NCI-H774 (cell line): ENCODE measurements around the gene FUS.
"Not testable (repeated sequence)": the region's sequence is repeated elsewhere in the genome, so short reads cannot be mapped to it uniquely, and the experiment has no call there.

ENCODE experiments used
- DNase-seq: peaks from one replicate; lab custom pipeline; 2025; lab: John Stamatoyannopoulos, UW

Gene FUS

GRCh38 chr16:31186930-31187807 is 7.2 kb downstream of the FUS start:
- DNase-seq: no peak

- no peak for DNase-seq
Measured at GRCh38 chr16:31187808-31188189, 7.9 kb downstream of the FUS start.

GRCh38 chr16:31188450-31189411 is 8.8 kb downstream of the FUS start:
- no peak for DNase-seq

GRCh38 chr16:31189412-31189778 is 9.5 kb downstream of the FUS start:
- no peak for DNase-seq

- no peak for DNase-seq
Measured at GRCh38 chr16:31190061-31190460, 10.1 kb downstream of the FUS start.

GRCh38 chr16:31190818-31191444 is 11.0 kb downstream of the FUS start:
- no peak for DNase-seq

- DNase-seq: no peak
Measured at GRCh38 chr16:31191697-31192428, 11.9 kb downstream of the FUS start.

- no peak for DNase-seq
Measured at GRCh38 chr16:31192856-31193642, 13.1 kb downstream of the FUS start.

- DNase-seq: no peak
Measured at GRCh38 chr16:31193874-31194273, 13.9 kb downstream of the FUS start.

GRCh38 chr16:31194898-31195297 is 15.0 kb downstream of the FUS start:
- no peak for DNase-seq

- not testable (repeated sequence) for DNase-seq
Measured at GRCh38 chr16:31195861-31196260, 15.9 kb downstream of the FUS start.

GRCh38 chr16:31196324-31197088 is 16.6 kb downstream of the FUS start:
- DNase-seq: no peak

GRCh38 chr16:31198207-31198882 is 18.4 kb downstream of the FUS start:
- no peak for DNase-seq

- DNase-seq: no peak
Measured at GRCh38 chr16:31199430-31200041, 19.6 kb downstream of the FUS start.

GRCh38 chr16:31200111-31200510 is 20.2 kb downstream of the FUS start:
- not testable (repeated sequence) for DNase-seq

GRCh38 chr16:31200821-31201568 is 21.1 kb downstream of the FUS start:
- no peak for DNase-seq

- no peak for DNase-seq
Measured at GRCh38 chr16:31201582-31202413, 21.9 kb downstream of the FUS start.
